Chondrocyte (in vitro differentiated cells): ENCODE data around the gene PAX7. TPM values are rescaled to one million over a fixed set of nuclear protein-coding genes. Genes with fewer than 3 reads are reported as not detected.

Experiments
- DNase-seq: peaks from one replicate; pipeline ENCODE4 v3.0.0; 2021; ENCODE audit warnings: mixed read lengths, low spot score
- H3K27ac Mint-ChIP-seq: one replicate; pipeline ENCODE4 v1.8.0; 2021; ENCODE audit warnings: mild to moderate bottlenecking, moderate library complexity, mixed read lengths; ENCODE audit not compliant: unreplicated experiment
- H3K27me3 Mint-ChIP-seq: 2 replicates; pipeline ENCODE4 v1.8.0; 2021; ENCODE audit warnings: low read depth, mixed read lengths
- H3K36me3 Mint-ChIP-seq: 2 replicates; pipeline ENCODE4 v1.8.0; 2021; ENCODE audit warnings: low read depth, mixed read lengths
- H3K4me1 Mint-ChIP-seq: 2 replicates; pipeline ENCODE4 v1.8.0; 2021; ENCODE audit warnings: low read depth, mild to moderate bottlenecking, mixed read lengths
- H3K4me3 Mint-ChIP-seq: one replicate; pipeline ENCODE4 v1.8.0; 2021; ENCODE audit warnings: mild to moderate bottlenecking, moderate library complexity, mixed read lengths; ENCODE audit not compliant: unreplicated experiment
- H3K9me3 Mint-ChIP-seq: 2 replicates; pipeline ENCODE4 v1.8.0; 2021; ENCODE audit warnings: low read depth, mixed read lengths
- CTCF ChIP-seq: fragments of 200-600 bp; sonication (generic); IDR thresholded peaks from 2 replicates; pipeline ENCODE4 v1.5.0; 2021; ENCODE audit warnings: antibody characterized with exemption, mild to moderate bottlenecking, moderate library complexity
- total RNA-seq: library from RNA; stranded (reverse); gene quantifications from 3 replicates; pipeline ENCODE4 v1.2.1, GENCODE V29; 2021

Gene PAX7
- total RNA-seq, 1 donor from 2014 or later = not detected

GRCh38 chr1:18668046-18668445 lies 37.4 kb downstream of the PAX7 start:
- no peak for DNase-seq
- Mint-ChIP-seq H3K27ac (no peak overlapping the region), H3K4me3 (no peak overlapping the region), H3K9me3 (no peaks in the 10 kb centered on the region), H3K4me1 (no peaks in the 10 kb centered on the region), H3K27me3 (peaks cover 36% of the 10 kb centered on the region), H3K36me3 (no peaks in the 10 kb centered on the region)
- no peak for TF ChIP-seq CTCF

- no peaks in the 10 kb centered on the region for H3K36me3 Mint-ChIP-seq
- H3K27me3 Mint-ChIP-seq = peaks cover 36% of the 10 kb centered on the region
- no peak for TF ChIP-seq CTCF
- H3K27ac Mint-ChIP-seq = no peak overlapping the region
- H3K4me1 Mint-ChIP-seq = no peaks in the 10 kb centered on the region
- no peak overlapping the region for H3K4me3 Mint-ChIP-seq
- no peak for DNase-seq
- H3K9me3 Mint-ChIP-seq = no peaks in the 10 kb centered on the region
These were observed 38.2 kb downstream of the PAX7 start for GRCh38 chr1:18668750-18669404.

GRCh38 chr1:18670121-18670867 lies 39.6 kb downstream of the PAX7 start:
- H3K27ac Mint-ChIP-seq = no peak overlapping the region
- no peaks in the 10 kb centered on the region for H3K36me3 Mint-ChIP-seq
- no peak overlapping the region for H3K4me3 Mint-ChIP-seq
- peaks cover 37% of the 10 kb centered on the region for H3K27me3 Mint-ChIP-seq
- no peaks in the 10 kb centered on the region for H3K4me1 Mint-ChIP-seq
- no peak for TF ChIP-seq CTCF
- DNase-seq = no peak
- H3K9me3 Mint-ChIP-seq = no peaks in the 10 kb centered on the region

GRCh38 chr1:18670868-18671225 lies 40.2 kb downstream of the PAX7 start:
- TF ChIP-seq CTCF = no peak
- H3K36me3 Mint-ChIP-seq = no peaks in the 10 kb centered on the region
- DNase-seq = no peak
- no peaks in the 10 kb centered on the region for H3K4me1 Mint-ChIP-seq
- no peak overlapping the region for H3K27ac Mint-ChIP-seq
- H3K9me3 Mint-ChIP-seq = no peaks in the 10 kb centered on the region
- no peak overlapping the region for H3K4me3 Mint-ChIP-seq
- H3K27me3 Mint-ChIP-seq = peaks cover 41% of the 10 kb centered on the region

- no peaks in the 10 kb centered on the region for H3K9me3 Mint-ChIP-seq
- H3K4me3 Mint-ChIP-seq = no peak overlapping the region
- DNase-seq = no peak
- no peak overlapping the region for H3K27ac Mint-ChIP-seq
- no peaks in the 10 kb centered on the region for H3K36me3 Mint-ChIP-seq
- peak; percentile 33 for TF ChIP-seq CTCF
- no peaks in the 10 kb centered on the region for H3K4me1 Mint-ChIP-seq
- H3K27me3 Mint-ChIP-seq = peaks cover 47% of the 10 kb centered on the region
These were observed 43.3 kb downstream of the PAX7 start for GRCh38 chr1:18673976-18674375.
